GM19099 (cell line): Measurements from ENCODE around the gene GALNS.

Experiments used
- POLR2A ChIP-seq: IDR thresholded peaks from 3 replicates; pipeline ENCODE4 v1.6.1; 2011; ENCODE audit warnings: low read depth; ENCODE audit not compliant: insufficient read length; ENCODE audit errors: extremely low read depth

GALNS gene

DNA sequence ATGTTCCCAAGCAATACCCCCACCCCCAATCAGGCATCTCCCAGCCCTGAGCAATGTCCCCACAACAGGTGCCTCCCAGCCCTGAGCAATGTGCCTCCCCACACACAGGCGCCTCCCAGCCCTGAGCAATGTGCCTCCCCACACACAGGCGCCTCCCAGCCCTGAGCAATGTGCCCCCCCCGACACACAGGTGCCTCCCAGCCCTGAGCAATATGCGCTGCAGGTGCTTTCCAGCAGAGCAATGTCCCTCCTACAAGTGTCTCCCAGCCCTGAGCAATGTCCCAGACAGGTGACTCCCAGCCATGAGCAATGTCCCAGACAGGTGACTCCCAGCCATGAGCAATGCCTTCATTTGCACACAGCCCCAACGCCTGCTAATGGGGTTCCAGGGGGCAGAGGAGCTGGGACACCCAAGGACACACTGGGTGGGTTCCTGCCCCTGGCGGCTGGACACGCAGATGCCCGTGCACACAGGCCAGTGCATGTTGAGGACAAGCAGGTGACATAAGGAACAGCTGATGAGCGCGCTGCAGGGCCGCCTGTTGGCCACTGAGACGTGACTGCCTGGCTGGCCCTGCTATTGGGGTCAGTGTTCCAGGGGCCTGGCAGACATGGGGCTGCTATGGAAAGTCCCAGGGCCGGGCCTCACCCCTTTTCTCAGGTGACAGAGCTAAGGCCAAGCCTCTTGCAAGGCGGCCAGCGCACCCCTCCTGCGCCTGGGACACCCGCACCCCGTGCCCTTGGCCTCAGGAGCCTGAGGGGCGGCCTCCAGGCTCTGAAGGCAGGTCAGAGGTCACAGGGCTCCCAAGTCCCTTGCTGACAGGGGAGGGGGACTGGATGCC lies 36.6 kb upstream of the GALNS start:
- TF ChIP-seq POLR2A = no peak

DNA sequence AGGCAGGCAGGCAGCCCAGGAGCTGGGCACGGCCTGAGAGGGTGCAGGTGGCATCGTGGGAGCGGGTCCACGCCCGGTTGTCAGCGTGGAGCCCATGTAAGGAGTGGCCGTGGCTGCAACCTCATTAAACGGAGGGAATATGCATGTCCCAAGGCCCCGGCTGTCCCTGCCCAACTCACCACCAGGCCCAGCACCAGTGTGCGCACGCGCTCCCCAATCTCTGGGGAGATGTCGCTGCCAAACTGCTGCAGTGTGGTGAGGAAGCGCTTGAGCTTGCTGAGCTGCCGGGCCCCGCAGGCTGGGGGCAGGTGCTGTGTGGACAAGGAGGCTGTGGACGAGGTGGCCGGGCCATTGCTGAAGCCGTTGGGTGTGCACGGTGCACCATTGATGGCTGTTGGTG lies 35.3 kb upstream of the GALNS start:
- no peak for TF ChIP-seq POLR2A

DNA sequence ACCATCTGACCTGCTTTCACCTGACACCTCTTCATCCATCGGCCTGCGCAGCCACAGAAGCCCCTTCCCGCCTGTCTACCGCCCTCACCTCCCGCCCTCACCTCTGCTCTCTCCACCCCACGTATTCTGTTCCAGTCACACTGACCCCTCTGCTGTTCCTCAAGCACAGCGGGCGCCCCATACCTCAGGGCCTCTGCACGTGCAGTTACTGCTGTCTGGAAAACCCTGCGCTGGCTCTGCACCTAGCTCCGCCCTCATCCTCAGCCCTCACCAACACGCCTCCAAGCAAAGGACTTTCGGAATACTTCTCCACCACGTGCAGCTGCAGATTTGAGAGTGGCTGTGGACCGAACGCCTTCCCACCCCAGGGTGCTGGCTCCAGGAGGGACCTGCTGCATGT lies 34.3 kb upstream of the GALNS start:
- TF ChIP-seq POLR2A = no peak

DNA sequence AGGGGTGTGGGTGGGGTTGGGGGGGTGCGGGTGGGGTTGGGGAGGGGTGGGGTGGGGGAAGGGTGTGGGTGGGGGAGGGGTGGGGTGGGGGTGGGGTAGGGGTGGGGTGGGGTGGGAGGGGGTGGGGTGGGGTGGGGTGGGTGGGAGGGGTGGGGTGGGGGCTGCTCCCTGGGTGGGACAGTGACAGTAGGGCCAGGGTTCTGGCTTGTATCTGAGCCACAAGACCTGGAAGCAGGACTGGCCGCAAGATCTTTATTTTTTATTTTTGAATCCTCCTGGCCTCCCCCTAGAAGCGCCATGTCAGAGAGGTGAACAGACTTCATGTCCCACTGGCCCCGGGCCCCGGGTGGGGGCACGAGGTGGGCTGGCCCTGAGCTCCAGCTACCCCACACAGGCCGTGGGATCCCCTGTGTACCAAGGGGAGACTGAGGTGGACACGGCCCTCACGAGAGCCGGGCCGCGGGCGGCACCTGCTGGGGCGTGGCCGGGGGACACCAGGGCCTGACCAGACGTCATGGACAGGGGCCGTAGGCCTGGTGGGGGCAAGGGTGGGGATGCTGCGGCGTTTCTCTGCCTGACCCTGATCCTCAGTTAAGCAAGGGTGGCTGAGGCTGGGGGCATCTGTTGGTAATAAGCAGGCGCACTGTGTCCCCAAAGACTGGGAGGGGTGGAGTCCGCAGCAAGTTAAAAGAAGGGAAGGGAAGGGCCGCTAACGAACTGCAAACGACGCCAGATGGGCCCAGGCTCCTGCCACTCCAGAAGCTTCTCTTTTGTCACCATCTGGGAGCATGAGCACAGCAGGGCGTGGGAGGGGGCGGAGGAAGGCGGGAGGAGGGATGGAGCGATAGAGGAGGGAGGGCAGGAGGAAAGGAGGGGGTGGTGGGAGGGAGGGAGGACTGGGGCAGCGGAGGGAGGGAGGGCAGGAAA lies 32.0 kb upstream of the GALNS start:
- no peak for TF ChIP-seq POLR2A

DNA sequence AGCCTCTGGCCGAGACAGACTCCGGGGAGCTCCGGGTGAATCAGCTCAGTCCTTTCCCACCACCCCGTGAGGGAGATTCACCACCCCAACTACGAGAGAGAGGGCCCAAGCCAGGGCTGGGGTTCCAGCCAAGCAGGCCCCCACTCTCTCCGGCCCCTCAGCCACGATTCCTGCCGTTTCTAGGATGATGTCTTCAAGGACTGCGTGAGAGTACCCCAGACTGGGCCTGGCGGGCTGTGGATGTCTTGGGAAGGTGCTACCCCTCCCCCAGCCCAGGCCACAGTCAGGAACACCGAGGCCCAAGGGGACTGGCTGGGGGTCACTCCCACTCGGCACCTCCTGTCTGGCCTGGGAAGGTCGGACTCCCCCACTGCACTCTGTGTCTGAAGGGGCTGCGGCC lies 31.3 kb upstream of the GALNS start:
- no peak for TF ChIP-seq POLR2A

DNA sequence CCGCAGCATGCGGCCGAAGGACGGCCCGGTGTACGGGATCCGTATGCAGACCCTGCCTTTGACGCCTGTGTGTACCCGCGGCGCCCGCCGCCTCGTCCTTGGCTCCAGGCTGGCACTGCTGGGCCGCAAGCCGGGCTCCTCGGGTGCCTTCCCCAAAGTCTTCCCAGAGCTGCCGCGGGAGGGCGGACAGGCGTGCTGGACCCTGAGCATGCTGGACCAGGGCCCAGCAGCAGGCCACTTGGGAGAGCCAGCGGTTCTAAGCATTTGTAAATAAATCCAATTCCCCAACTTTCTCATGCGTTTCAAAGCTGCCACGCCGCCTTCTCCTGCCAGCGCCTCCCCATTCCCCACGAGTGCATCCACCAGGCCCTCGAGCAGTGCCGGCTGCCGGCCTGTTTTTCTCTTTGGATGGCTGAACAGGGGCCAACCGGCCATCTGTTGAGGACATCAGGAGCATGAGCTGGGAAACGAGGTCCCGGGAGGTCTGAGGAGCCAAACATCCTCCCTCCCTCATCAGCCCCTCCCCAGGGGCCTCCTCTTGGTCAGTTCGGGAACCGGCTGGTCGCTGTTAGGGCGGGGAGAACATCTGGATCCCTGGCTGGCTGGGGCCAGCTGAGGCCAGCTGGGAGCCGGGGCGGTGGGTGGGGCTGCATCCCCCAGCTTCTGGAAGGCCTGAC lies 30.2 kb upstream of the GALNS start:
- no peak for TF ChIP-seq POLR2A

DNA sequence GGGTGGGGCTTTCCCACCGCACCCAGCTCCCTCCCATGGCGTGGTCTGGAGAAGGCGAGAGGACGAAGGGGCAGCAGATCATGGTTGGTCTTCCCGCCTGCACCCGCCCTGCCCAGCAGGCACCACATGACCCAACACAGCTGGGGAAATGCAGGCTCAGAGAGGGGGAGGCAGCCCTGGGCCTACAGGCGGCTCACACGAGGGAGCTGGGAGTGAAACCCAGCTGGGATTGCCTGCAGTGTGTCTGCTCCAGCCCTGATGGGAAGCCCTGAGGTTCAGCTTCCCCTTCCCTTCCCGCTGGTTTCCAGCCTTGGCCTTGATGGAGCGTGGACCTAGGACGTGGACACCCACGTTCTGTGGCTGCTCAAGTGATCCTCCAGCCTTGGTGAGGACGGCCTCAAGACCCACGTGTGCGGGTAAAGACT lies 29.7 kb upstream of the GALNS start:
- TF ChIP-seq POLR2A = no peak

DNA sequence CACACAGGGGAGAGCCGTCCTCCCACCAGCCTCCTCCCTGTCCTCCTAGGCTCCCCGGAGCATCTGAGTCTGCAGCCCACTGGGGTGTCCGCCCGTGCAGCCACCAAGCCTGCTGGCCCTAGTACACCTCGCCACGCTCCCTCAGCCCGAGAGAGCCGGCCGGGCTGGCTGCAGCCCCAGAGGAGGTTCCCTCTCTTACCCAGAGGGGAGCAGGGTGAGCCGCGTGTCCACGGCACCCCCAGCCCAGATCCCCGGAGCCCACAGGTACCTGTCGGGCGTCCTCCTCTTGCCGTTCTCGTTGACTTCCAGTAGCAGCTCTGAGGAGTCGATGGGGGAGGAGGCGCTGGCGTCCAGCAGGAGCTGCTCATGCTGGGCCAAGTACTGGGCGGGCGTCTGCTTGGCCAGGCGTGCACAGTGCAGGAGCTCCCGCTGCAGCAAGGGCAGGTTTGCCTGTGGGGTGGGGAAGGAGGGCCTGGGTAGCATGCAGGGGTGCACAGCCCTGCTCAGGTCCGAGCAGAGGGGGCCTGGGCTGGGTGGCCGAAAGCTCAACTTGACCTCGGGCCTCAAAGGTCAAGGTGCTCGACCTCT lies 29.0 kb upstream of the GALNS start:
- no peak for TF ChIP-seq POLR2A

DNA sequence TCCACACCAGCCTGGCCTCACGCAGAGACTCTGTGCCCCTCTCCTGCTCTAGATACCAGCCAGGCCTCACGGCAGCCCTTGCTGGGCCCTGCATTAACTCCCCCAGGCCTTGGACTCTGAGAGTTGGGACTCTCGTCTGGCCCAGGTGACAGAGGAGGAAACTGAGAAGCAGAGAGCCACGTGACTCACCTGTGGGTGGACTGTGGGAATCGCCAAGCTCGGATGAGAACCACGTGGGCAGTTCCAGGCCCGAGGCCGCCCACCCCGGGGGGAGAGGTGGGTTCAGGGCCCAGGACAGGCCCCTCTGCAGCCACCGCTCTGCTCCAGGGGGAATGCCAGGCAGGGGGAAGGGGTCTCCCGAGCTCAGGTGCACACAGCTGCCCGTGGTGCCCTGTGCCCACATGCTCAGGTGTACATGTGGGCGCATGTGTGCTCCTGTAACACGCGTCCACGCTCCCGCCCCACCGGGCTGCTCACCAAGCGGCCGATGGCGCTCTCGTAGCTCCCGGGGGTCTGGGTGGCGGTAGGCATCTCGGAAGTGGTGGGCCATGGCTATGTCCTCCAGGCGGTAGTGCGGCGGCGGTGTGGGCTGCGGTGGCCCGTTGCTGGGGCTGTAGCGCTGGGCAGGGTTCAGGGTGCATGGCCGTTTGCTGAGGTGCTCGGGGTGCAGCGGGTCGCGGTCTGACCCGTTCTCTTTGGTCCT lies 28.0 kb upstream of the GALNS start:
- no peak for TF ChIP-seq POLR2A

DNA sequence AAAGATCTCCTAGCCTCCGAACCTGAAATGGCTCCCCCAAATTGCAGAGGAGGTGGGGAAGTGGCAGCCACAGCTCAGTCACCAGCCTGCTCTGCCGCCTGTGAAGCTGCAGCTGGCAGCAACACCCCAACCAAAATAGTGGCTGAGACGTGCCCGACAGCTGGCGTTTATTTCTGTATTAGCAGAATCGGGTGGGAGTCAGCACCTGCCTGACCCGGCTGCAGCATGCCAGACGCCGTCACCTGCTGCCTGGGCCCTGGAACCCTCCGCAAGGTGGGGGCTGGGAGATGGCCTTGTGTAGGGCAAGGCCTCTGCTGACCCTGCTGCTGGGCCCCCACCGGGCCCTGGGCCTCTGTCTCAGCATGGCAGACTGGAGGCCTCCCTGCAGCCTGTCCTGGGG lies 27.2 kb upstream of the GALNS start:
- TF ChIP-seq POLR2A = no peak

DNA sequence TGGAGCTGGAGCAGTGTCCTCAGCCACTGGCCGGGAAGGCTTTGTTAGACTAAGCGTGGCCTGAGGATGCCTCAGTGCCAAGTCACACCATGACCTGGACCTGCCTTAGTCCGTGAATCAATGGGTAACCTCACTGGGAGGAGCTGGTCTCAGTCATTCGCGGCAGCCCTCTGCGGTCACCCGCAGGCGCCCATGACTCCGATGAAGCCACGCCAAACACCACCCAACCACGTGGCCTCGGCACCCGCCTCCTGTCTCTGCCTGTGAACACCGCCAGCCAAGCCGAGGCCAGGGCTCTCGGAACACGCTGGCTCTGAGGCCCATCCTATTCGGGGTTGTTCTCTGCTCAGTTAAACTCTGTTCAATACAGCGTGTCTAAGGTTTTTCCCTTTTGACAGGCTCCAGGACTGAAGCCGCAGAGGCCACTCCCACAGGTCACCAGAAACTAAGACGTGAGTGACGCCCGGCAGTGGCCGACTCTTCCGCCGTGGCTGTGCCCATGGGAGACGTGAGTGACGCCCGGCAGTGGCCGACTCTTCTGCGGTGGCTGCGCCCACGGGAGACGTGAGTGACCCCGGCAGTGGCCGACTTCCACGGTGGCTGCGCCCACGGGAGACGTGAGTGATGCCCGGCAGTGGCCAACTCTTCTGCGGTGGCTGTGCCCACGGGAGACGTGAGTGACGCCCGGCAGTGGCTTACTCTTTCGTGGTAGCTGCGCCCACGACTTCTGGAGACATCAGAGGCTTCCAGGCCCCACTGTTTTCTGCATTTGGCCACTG lies 26.6 kb upstream of the GALNS start:
- TF ChIP-seq POLR2A = no peak

DNA sequence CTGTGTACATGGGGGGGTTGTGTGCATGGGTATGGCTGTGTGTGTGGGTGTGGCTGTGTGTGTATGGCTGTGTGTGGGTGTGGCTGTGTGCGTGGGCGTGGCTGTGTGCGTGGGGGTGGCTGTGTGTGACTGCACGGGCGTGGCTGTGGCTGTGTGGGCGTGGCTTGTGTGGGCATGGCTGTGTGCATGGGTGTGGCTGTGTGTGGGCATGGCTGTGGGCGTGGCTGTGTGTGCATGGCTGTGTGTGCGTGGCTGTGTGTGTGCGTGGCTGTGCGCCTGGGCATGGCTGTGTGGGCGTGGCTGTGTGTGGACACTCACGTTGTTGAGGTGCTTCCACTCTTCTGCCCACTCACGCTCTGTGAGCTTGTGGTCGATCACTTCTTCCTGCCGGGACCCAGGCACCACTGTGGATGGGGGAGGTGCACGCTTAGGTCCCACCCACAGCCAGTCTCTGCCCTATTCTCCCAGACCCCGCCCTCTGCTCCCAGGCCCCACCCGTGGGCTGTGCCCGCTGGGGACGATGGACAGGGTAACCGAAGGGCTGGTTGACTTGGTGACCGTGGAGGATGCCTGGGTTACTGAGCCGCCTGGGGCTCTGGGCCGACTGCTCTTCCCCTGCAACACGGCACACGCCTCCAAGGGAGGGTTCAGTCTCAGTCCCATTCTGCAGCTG lies 25.7 kb upstream of the GALNS start:
- TF ChIP-seq POLR2A = no peak

DNA sequence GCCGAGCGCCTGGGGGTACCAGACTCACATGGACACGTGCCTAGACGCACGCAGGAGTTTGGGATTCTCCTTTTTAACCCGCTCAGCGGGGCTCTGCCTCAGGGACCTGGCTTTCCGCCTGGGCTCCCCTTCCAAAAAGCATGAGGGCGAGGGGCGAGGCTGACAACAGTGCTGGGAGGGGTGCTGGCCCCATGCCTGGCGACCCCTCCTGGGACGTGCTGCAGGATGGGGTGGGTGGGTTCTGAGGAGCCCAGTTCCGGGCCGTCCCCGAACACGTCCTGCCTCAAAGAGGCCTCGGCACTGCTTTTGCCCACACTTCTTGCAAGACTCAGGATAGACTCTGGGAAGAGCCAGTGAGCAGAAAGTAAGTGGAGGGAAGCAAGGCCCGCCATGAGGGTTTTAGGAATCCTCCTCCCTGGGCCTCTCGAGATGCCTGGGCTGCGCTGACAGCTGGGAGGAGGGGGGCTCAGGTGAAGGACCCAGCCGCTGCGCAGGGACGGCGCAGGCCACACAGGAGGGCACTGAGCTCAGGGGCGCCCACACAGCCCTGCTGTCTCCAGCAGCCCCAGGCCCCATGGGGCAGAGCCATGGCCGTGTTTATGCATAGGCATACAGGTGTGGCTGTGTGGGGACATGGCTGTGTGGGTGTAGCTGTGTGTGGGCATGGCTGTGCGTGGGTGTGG lies 25.1 kb upstream of the GALNS start:
- no peak for TF ChIP-seq POLR2A

DNA sequence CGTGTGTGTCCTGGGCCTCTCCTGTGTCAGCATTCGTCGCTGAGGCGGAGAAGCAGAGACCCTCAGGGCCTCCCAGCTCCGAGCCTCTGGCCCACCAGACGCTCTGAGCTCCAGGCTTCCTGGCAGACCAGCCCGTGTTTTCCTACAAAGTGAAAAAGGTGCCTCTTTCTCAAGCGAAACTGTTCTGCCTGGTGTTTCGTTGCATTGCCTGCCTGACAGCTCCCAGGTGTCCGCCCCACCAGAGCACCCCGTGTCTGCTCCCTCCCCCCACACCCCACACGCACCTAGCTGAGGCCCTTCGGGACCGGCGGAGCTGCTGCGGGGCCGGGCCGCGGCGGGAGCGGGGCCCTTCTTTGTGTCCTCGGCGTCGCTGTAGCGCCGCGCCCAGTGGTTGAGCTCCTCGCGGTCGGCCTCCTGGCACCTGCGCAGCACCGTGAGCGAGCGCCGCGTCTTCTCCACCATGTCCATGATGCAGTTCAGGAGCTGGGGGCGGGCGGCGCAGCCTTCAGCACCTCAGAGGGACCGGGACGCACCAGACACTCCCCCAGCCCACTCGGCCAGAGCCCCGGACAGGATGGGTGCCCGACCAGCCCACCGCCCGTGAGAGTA lies 24.4 kb upstream of the GALNS start:
- no peak for TF ChIP-seq POLR2A
